ENCODE measurements around the gene CD52. TPM values are rescaled to one million over a fixed set of nuclear protein-coding genes. Genes with fewer than 3 reads are reported as not detected.

CD52 gene
- total RNA-seq, 1 experiment from 2014 or later, result 1.6 TPM

GRCh38 chr1:26345718-26346117 lies 28.0 kb downstream of the CD52 start:
- Histone ChIP-seq H3K9me3 (ENCODE audit: control insufficient read depth, insufficient read depth, low read depth, low read length) (no peaks in the 10 kb centered on the region), H3K36me3 (ENCODE audit: control insufficient read depth, insufficient read depth, low read length) (no peaks in the 10 kb centered on the region), H3K4me1 (ENCODE audit: control insufficient read depth, insufficient read depth, low read length) (peaks cover 5% of the 10 kb centered on the region), H3K27me3 (ENCODE audit: control insufficient read depth, insufficient read depth, low read length) (no peaks in the 10 kb centered on the region), H3K27ac (ENCODE audit: low read length) (no peak overlapping the region), H3K4me3 (ENCODE audit: low read depth in 2 of 2, low read length in 2 of 2) (no peak overlapping the region)
- no TSS peak for BruUV-seq (replicated peaks)
- intact Hi-C loops (cut with micrococcal nuclease; ENCODE audit: unreplicated experiment), result no loop called here
- ATAC-seq, result peak; percentile 59
- no peak for DNase-seq (ENCODE audit: low read depth, low spot score)
- ChIA-PET CTCF (no interaction called here), POLR2A (no interaction called here)
- in situ Hi-C loops (cut with HindIII; ENCODE audit: low pct_unique_long_range_greater_than_20kb, low sequenced_read_pairs), result no loop called here
- no peak for TF ChIP-seq POLR2AphosphoS5 (IDR thresholded peaks at IDR 0.05; ENCODE audit: low read depth, low read length)
- TF ChIP-seq REST (IDR thresholded peaks at IDR 0.05; ENCODE audit: insufficient read depth in 1 of 2, low read depth in 2 of 2, low read length in 1 of 2), result no peak
- no peak for TF ChIP-seq CTCF (IDR thresholded peaks at IDR 0.05)
- no peak for TF ChIP-seq SIN3A (IDR thresholded peaks at IDR 0.05; ENCODE audit: borderline replicate concordance, insufficient read depth, low read depth, low read length)
- no peak for TF ChIP-seq TCF7L2 (IDR thresholded peaks at IDR 0.05; ENCODE audit: low read depth, low read length)

- Histone ChIP-seq H3K4me3 (ENCODE audit: low read depth in 2 of 2, low read length in 2 of 2) (no peak overlapping the region), H3K27me3 (ENCODE audit: control insufficient read depth, insufficient read depth, low read length) (no peaks in the 10 kb centered on the region), H3K36me3 (ENCODE audit: control insufficient read depth, insufficient read depth, low read length) (no peaks in the 10 kb centered on the region), H3K27ac (ENCODE audit: low read length) (no peak overlapping the region), H3K4me1 (ENCODE audit: control insufficient read depth, insufficient read depth, low read length) (peaks cover 13% of the 10 kb centered on the region), H3K9me3 (ENCODE audit: control insufficient read depth, insufficient read depth, low read depth, low read length) (no peaks in the 10 kb centered on the region)
- ChIA-PET POLR2A (no interaction called here), CTCF (interaction anchor here (0.7 kb wide), 1 partner anchor 420 kb away, joined by 3 read pairs; no protein-coding TSS in a partner anchor)
- in situ Hi-C loops (cut with HindIII; ENCODE audit: low pct_unique_long_range_greater_than_20kb, low sequenced_read_pairs), result no loop called here
- no TSS peak for BruUV-seq (replicated peaks)
- intact Hi-C loops (cut with micrococcal nuclease; ENCODE audit: unreplicated experiment), result no loop called here
- ATAC-seq (no peak), DNase-seq (ENCODE audit: low read depth, low spot score) (no peak)
- TF ChIP-seq CTCF (IDR thresholded peaks at IDR 0.05) (no peak), POLR2AphosphoS5 (IDR thresholded peaks at IDR 0.05; ENCODE audit: low read depth, low read length) (no peak), TCF7L2 (IDR thresholded peaks at IDR 0.05; ENCODE audit: low read depth, low read length) (no peak), SIN3A (IDR thresholded peaks at IDR 0.05; ENCODE audit: borderline replicate concordance, insufficient read depth, low read depth, low read length) (no peak), REST (IDR thresholded peaks at IDR 0.05; ENCODE audit: insufficient read depth in 1 of 2, low read depth in 2 of 2, low read length in 1 of 2) (no peak)
These were observed 28.7 kb downstream of the CD52 start for GRCh38 chr1:26346274-26347033.

Data from Panc1 (cell line).